ENCODE results near the gene ZNF566.
A peak's percentile ranks its signal among the peaks of the same experiment; 100 is the strongest.

Gene ZNF566

GRCh38 chr19:36436531-36436930 is 52.8 kb downstream of the ZNF566 start:
- DNase-seq = no peak

- no peak for DNase-seq
These were observed 65.4 kb downstream of the ZNF566 start for GRCh38 chr19:36423925-36424324.

GRCh38 chr19:36421749-36422481 is 67.4 kb downstream of the ZNF566 start:
- no peak for DNase-seq

- DNase-seq = no peak
These were observed 68.2 kb downstream of the ZNF566 start for GRCh38 chr19:36420961-36421748.

GRCh38 chr19:36418287-36419001 is 70.9 kb downstream of the ZNF566 start, which contains the start of gene ZFP82:
Gene ZFP82, minus strand, starts transcription at chr19:36418644. Its CDS starts 8,855 bp downstream, at chr19:36409789.
- DNase-seq = peak; percentile 82

GRCh38 chr19:36417752-36418286 is 71.5 kb downstream of the ZNF566 start:
- no peak for DNase-seq

GRCh38 chr19:36409841-36410240 is 79.5 kb downstream of the ZNF566 start:
- no peak for DNase-seq

- no peak for DNase-seq
These were observed 81.3 kb downstream of the ZNF566 start for GRCh38 chr19:36408101-36408500.

GRCh38 chr19:36404498-36404897 is 84.9 kb downstream of the ZNF566 start:
- DNase-seq = no peak

- DNase-seq = no peak
These were observed 87.9 kb downstream of the ZNF566 start for GRCh38 chr19:36401475-36401874.

- no peak for DNase-seq
These were observed 90.8 kb downstream of the ZNF566 start for GRCh38 chr19:36398571-36398970.

All from CD4-positive, alpha-beta T cell treated with Interferon gamma for 1 hour (primary cell).